ENCODE results near the gene RHOBTB3. TPM values are rescaled to one million over a fixed set of nuclear protein-coding genes. Genes with fewer than 3 reads are reported as not detected.

Gene RHOBTB3
- polyA plus RNA-seq, 2 of the 4 experiments (the other 2 are of a cell fraction), result 9.1 to 28.6 TPM

DNA sequence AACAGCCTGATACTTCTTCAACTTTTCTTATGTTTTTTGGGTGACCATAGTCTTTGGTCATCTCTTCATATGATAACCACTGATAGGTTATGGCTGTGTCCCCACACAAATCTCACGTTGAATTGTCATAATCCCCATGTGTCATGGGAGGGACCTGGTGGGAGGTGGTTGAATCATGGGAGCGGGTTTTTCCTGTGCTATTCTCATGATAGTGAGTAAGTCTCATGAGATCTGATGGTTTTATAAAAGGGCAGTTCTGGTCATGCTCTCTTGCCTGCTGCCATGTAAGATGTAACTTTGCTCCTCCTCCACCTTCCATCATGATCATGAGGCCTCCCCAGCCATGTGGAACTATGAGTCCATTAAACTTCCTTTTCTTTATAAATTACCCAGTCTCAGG lies 8.7 kb downstream of the RHOBTB3 start:
- H3K4me3 ChIP-seq, result no peak overlapping the region
- no peak overlapping the region for H3K4me2 ChIP-seq
- H3K27ac ChIP-seq, result no peak overlapping the region
- TF ChIP-seq JUN (IDR thresholded peaks at IDR 0.05) (no peak), PHF8 (IDR thresholded peaks at IDR 0.05; ENCODE audit: borderline replicate concordance, low read depth) (no peak)
- H3K9me3 ChIP-seq, result no peaks in the 10 kb centered on the region
- FAIRE-seq, result no peak
- H3K4me1 ChIP-seq, result peaks cover 10% of the 10 kb centered on the region; the same call in 1 of the 3 replicates
- WGBS (ENCODE audit: missing lambda C conversion rate), result 90% methylated on average over 2 of the region's 2 CpGs
- no peak for DNase-seq (ENCODE audit: low read depth in 1 of 2, low spot score in 1 of 2)
- ChIA-PET CTCF (interaction anchor here (1.8 kb wide), 1 partner anchor 9 kb away, joined by 7 read pairs; the partner anchor contains the start of gene RHOBTB3), POLR2A (no interaction called here)
- no peak for ATAC-seq

- CTCF ChIA-PET, result interaction anchor here (0.6 to 1.8 kb wide), 5 partner anchors 9 to 47 kb away, joined by 3 to 7 read pairs (median 3); partner anchors contain the start of gene RHOBTB3
- FAIRE-seq, result no peak
- WGBS (ENCODE audit: missing lambda C conversion rate), result 83% methylated on average over 4 of the region's 4 CpGs
Measured at GRCh38 chr5:95741458-95741857, 10.3 kb downstream of the RHOBTB3 start.

DNA sequence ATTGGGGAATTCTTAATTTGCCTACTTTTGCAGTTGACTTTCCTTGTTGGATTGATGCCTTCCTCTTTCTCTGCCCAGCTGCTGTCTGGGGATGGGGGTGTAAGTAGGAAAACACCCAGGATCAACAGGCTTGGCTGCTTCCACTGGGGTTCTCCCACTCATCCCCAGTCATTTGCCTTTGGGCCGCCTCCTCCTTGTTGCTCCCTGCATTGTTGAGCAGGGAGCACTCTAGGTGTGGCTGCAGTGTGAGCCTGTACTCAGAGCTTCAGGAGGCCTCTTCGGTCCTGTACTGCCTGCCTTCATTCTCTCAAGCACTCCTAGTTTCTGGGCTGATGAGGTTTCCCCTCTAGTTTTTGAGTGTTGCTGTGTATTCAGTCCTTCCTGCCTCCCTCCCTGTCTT lies 12.1 kb downstream of the RHOBTB3 start:
- no peak for TF ChIP-seq HEYL (CRISPR knock-in tag; IDR thresholded peaks at IDR 0.05)
- TF ChIP-seq POLR2AphosphoS2 (conservative IDR thresholded peaks at IDR 0.05; ENCODE audit: low read length), result no peak
- TF ChIP-seq ESRRA (IDR thresholded peaks at IDR 0.05; ENCODE audit: borderline replicate concordance, low read length), result no peak
- no peak for DNase-seq (ENCODE audit: low read depth in 1 of 2, low spot score in 1 of 2)
- CTCF ChIA-PET, result no interaction called here
- FAIRE-seq, result no peak
- no peak for ATAC-seq
- WGBS (ENCODE audit: missing lambda C conversion rate), result 74% methylated on average over 2 of the region's 2 CpGs
- Histone ChIP-seq H3K4me1 (no peaks in the 10 kb centered on the region), H3K27ac (no peak overlapping the region), H3K4me3 (no peak overlapping the region), H3K4me2 (no peak overlapping the region), H3K9me3 (no peaks in the 10 kb centered on the region)
- POLR2A ChIA-PET, result no interaction called here

More at GRCh38 chr5:95741458-95741857, 10.3 kb downstream of the RHOBTB3 start:
- Histone ChIP-seq H3K27ac (no peak overlapping the region), H3K4me2 (no peak overlapping the region), H3K4me3 (no peak overlapping the region), H3K4me1 (no peaks in the 10 kb centered on the region), H3K9me3 (no peaks in the 10 kb centered on the region)
- DNase-seq (ENCODE audit: low read depth in 1 of 2, low spot score in 1 of 2) (no peak), ATAC-seq (no peak)
- no peak for TF ChIP-seq NFE2L2 (conservative IDR thresholded peaks at IDR 0.05; ENCODE audit: low read length)
- no peak for TF ChIP-seq FOSB (CRISPR knock-in tag; IDR thresholded peaks at IDR 0.05)
- TF ChIP-seq HOXB13 (CRISPR knock-in tag; IDR thresholded peaks at IDR 0.05; ENCODE audit: low read depth), result no peak
- TF ChIP-seq USF2 (IDR thresholded peaks at IDR 0.05), result no peak
- TF ChIP-seq SREBF2 (IDR thresholded peaks at IDR 0.05), result no peak
- no peak for TF ChIP-seq JUNB (IDR thresholded peaks at IDR 0.05)
- no peak for TF ChIP-seq FOXS1 (CRISPR knock-in tag; IDR thresholded peaks at IDR 0.05)
- no peak for TF ChIP-seq CBX8 (IDR thresholded peaks at IDR 0.05)
- no peak for TF ChIP-seq ZFP36 (IDR thresholded peaks at IDR 0.05; ENCODE audit: borderline replicate concordance, partially characterized antibody)
- POLR2A ChIA-PET, result no interaction called here

DNA sequence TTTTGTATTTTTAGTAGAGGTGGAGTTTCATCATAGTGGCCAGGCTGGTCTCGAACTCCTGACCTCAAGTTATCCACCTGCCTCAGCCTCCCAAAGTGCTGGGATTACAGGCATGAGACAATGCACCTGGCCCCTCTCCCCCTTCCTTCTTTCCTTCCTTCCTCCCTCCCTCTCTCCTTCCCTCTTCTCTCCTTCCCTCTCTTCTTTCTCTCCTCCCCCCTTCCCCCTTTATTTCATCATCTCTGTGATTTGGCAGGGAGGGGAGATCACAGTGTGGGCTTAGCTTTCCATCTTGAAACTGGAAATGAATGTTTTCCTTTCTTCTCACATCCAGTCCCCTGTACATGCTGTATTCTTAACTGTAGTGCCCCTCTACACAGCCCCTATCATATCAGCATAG lies 12.7 kb downstream of the RHOBTB3 start:
- H3K4me2 ChIP-seq, result no peak overlapping the region
- no peaks in the 10 kb centered on the region for H3K9me3 ChIP-seq
- ChIA-PET POLR2A (no interaction called here), CTCF (interaction anchor here (0.7 to 1.4 kb wide), 3 partner anchors 9 to 105 kb away, joined by 3 to 4 read pairs (median 3); no protein-coding TSS in a partner anchor)
- TF ChIP-seq MAZ (IDR thresholded peaks at IDR 0.05; ENCODE audit: borderline replicate concordance, low read depth, low read length) (no peak), RCOR1 (IDR thresholded peaks at IDR 0.05; ENCODE audit: low read depth, low read length) (no peak), FOSB (CRISPR knock-in tag; IDR thresholded peaks at IDR 0.05) (no peak), SREBF2 (IDR thresholded peaks at IDR 0.05) (no peak), MAFK (IDR thresholded peaks at IDR 0.05; ENCODE audit: partially characterized antibody) (no peak), ATOH8 (CRISPR knock-in tag; IDR thresholded peaks at IDR 0.05; ENCODE audit: low read depth) (no peak), HDAC2 (IDR thresholded peaks at IDR 0.05) (no peak), KDM5A (IDR thresholded peaks at IDR 0.05) (no peak), E2F6 (IDR thresholded peaks at IDR 0.05; ENCODE audit: borderline replicate concordance, low read depth) (no peak), ELK1 (IDR thresholded peaks at IDR 0.05; ENCODE audit: low read depth, low read length) (no peak), RNF2 (IDR thresholded peaks at IDR 0.05; ENCODE audit: borderline replicate concordance, low read depth) (no peak), CHD2 (IDR thresholded peaks at IDR 0.05; ENCODE audit: low read length, partially characterized antibody) (no peak)
- TF ChIP-seq, protein P1, sequence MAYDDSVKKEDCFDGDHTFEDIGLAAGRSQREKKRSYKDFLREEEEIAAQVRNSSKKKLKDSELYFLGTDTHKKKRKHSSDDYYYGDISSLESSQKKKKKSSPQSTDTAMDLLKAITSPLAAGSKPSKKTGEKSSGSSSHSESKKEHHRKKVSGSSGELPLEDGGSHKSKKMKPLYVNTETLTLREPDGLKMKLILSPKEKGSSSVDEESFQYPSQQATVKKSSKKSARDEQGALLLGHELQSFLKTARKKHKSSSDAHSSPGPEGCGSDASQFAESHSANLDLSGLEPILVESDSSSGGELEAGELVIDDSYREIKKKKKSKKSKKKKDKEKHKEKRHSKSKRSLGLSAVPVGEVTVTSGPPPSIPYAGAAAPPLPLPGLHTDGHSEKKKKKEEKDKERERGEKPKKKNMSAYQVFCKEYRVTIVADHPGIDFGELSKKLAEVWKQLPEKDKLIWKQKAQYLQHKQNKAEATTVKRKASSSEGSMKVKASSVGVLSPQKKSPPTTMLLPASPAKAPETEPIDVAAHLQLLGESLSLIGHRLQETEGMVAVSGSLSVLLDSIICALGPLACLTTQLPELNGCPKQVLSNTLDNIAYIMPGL (CRISPR knock-in tag; IDR thresholded peaks at IDR 0.05; ENCODE audit: borderline replicate concordance), result no peak
- 95% methylated on average over 1 of the region's 1 CpG for WGBS (ENCODE audit: missing lambda C conversion rate)
- no peak for FAIRE-seq
- H3K27ac ChIP-seq, result no peak overlapping the region
- no peak for DNase-seq (ENCODE audit: low read depth in 1 of 2, low spot score in 1 of 2)
- H3K4me3 ChIP-seq, result no peak overlapping the region
- no peaks in the 10 kb centered on the region for H3K4me1 ChIP-seq
- ATAC-seq, result no peak

All from A549 (cell line).